ENCODE data around the gene LARP4. TPM values are rescaled to one million over a fixed set of nuclear protein-coding genes. Genes with fewer than 3 reads are reported as not detected.

LARP4 gene
- total RNA-seq, 2 experiments from 2014 or later: 32.9 to 84.1 TPM

- no peaks in the 10 kb centered on the region for H3K9me3 ChIP-seq (ENCODE audit: low read length)
- no TSS peak for BruUV-seq (replicated peaks)
- ChIA-PET POLR2A (no interaction called here), CTCF (ENCODE audit: unreplicated experiment) (no interaction called here)
- H3K4me3 ChIP-seq (ENCODE audit: low read depth, low read length, poor library complexity, severe bottlenecking): no peak overlapping the region
- TF ChIP-seq EZH2phosphoT487 (IDR thresholded peaks at IDR 0.05; ENCODE audit: borderline replicate concordance, low read depth, low read length): no peak
- TF ChIP-seq CTCF (conservative IDR thresholded peaks at IDR 0.05; ENCODE audit: low read length): no peak
- DNase-seq (ENCODE audit: low spot score): no peak
- H3K79me2 ChIP-seq (ENCODE audit: insufficient read depth, low read depth, low read length): no peaks in the 10 kb centered on the region
- H3K27ac ChIP-seq (ENCODE audit: low read depth, low read length, poor library complexity, severe bottlenecking): no peak overlapping the region
- no peaks in the 10 kb centered on the region for H4K20me1 ChIP-seq (ENCODE audit: insufficient read depth, low read length)
- H3K4me1 ChIP-seq (ENCODE audit: insufficient read depth, low read length, poor library complexity, severe bottlenecking): no peaks in the 10 kb centered on the region
- no peak overlapping the region for H3K4me2 ChIP-seq (ENCODE audit: low read length)
- no peaks in the 10 kb centered on the region for H3K9me2 ChIP-seq (ENCODE audit: insufficient read depth, low read length)
- no peaks in the 10 kb centered on the region for H3K36me3 ChIP-seq (ENCODE audit: insufficient read depth, low read length)
- intact Hi-C loops (cut with micrococcal nuclease; ENCODE audit: unreplicated experiment): no loop called here
- H2AFZ ChIP-seq (ENCODE audit: low read length): no peak overlapping the region
Observed at GRCh38 chr12:50353404-50353803, 47.3 kb upstream of the LARP4 start.

- no peak for DNase-seq (ENCODE audit: low spot score)
- Histone ChIP-seq H3K9me2 (ENCODE audit: insufficient read depth, low read length) (no peaks in the 10 kb centered on the region), H3K27ac (ENCODE audit: low read depth, low read length, poor library complexity, severe bottlenecking) (no peak overlapping the region), H3K4me3 (ENCODE audit: low read depth, low read length, poor library complexity, severe bottlenecking) (no peak overlapping the region), H3K9me3 (ENCODE audit: low read length) (no peaks in the 10 kb centered on the region), H3K4me2 (ENCODE audit: low read length) (no peak overlapping the region), H3K36me3 (ENCODE audit: insufficient read depth, low read length) (no peaks in the 10 kb centered on the region), H3K4me1 (ENCODE audit: insufficient read depth, low read length, poor library complexity, severe bottlenecking) (no peaks in the 10 kb centered on the region), H2AFZ (ENCODE audit: low read length) (no peak overlapping the region), H4K20me1 (ENCODE audit: insufficient read depth, low read length) (no peaks in the 10 kb centered on the region), H3K79me2 (ENCODE audit: insufficient read depth, low read depth, low read length) (no peaks in the 10 kb centered on the region)
- no peak for TF ChIP-seq EZH2phosphoT487 (IDR thresholded peaks at IDR 0.05; ENCODE audit: borderline replicate concordance, low read depth, low read length)
- no peak for TF ChIP-seq CTCF (conservative IDR thresholded peaks at IDR 0.05; ENCODE audit: low read length)
- intact Hi-C loops (cut with micrococcal nuclease; ENCODE audit: unreplicated experiment): no loop called here
- ChIA-PET CTCF (ENCODE audit: unreplicated experiment) (no interaction called here), POLR2A (no interaction called here)
- BruUV-seq (replicated peaks): no TSS peak
Observed at GRCh38 chr12:50353869-50354593, 46.7 kb upstream of the LARP4 start.

GRCh38 chr12:50354908-50355307, 45.8 kb upstream of the LARP4 start:
- ChIA-PET POLR2A (interaction anchor here (0.7 kb wide), 1 partner anchor 118 kb away, joined by 3 read pairs; no protein-coding TSS in a partner anchor), CTCF (ENCODE audit: unreplicated experiment) (no interaction called here)
- no peak overlapping the region for H3K4me2 ChIP-seq (ENCODE audit: low read length)
- no peak overlapping the region for H3K4me3 ChIP-seq (ENCODE audit: low read depth, low read length, poor library complexity, severe bottlenecking)
- H3K36me3 ChIP-seq (ENCODE audit: insufficient read depth, low read length): no peaks in the 10 kb centered on the region
- DNase-seq (ENCODE audit: low spot score): no peak
- intact Hi-C loops (cut with micrococcal nuclease; ENCODE audit: unreplicated experiment): no loop called here
- no peaks in the 10 kb centered on the region for H3K9me2 ChIP-seq (ENCODE audit: insufficient read depth, low read length)
- no TSS peak for BruUV-seq (replicated peaks)
- H3K4me1 ChIP-seq (ENCODE audit: insufficient read depth, low read length, poor library complexity, severe bottlenecking): no peaks in the 10 kb centered on the region
- H3K79me2 ChIP-seq (ENCODE audit: insufficient read depth, low read depth, low read length): no peaks in the 10 kb centered on the region
- H3K9me3 ChIP-seq (ENCODE audit: low read length): no peaks in the 10 kb centered on the region
- no peak overlapping the region for H2AFZ ChIP-seq (ENCODE audit: low read length)
- no peaks in the 10 kb centered on the region for H4K20me1 ChIP-seq (ENCODE audit: insufficient read depth, low read length)
- no peak for TF ChIP-seq EZH2phosphoT487 (IDR thresholded peaks at IDR 0.05; ENCODE audit: borderline replicate concordance, low read depth, low read length)
- TF ChIP-seq CTCF (conservative IDR thresholded peaks at IDR 0.05; ENCODE audit: low read length): no peak
- no peak overlapping the region for H3K27ac ChIP-seq (ENCODE audit: low read depth, low read length, poor library complexity, severe bottlenecking)
